ENCODE measurements around the gene PML. TPM values are rescaled to one million over a fixed set of nuclear protein-coding genes. Genes with fewer than 3 reads are reported as not detected.

Gene PML
- total RNA-seq, 1 donor from 2014 or later = 15.3 TPM

GRCh38 chr15:73962433-73962832 is 32.1 kb upstream of the PML start:
- H3K27me3 Mint-ChIP-seq (ENCODE audit: insufficient read depth, low read depth) = peaks cover 10% of the 10 kb centered on the region
- no peak overlapping the region for H3K9ac ChIP-seq
- no peak overlapping the region for H2AFZ ChIP-seq (replicated peaks)
- no peak for TF ChIP-seq CTCF (IDR thresholded peaks at IDR 0.05)
- TF ChIP-seq EZH2phosphoT487 (IDR thresholded peaks at IDR 0.05) = no peak
- TF ChIP-seq EZH2 (IDR thresholded peaks at IDR 0.05) = no peak
- no peaks in the 10 kb centered on the region for H3K9me3 ChIP-seq (ENCODE audit: low read depth)
- H3K27ac ChIP-seq = no peak overlapping the region
- H3K4me2 ChIP-seq = no peak overlapping the region
- H3F3A ChIP-seq (ENCODE audit: low read depth) = peaks cover 7% of the 10 kb centered on the region
- H4K20me1 ChIP-seq (ENCODE audit: low read depth) = no peaks in the 10 kb centered on the region
- no peaks in the 10 kb centered on the region for H3K27me3 ChIP-seq
- H3K4me3 ChIP-seq = no peak overlapping the region
- H3K9me3 Mint-ChIP-seq = no peaks in the 10 kb centered on the region
- no peaks in the 10 kb centered on the region for H3K36me3 Mint-ChIP-seq
- peaks cover 19% of the 10 kb centered on the region for H3K4me1 Mint-ChIP-seq
- H3K79me2 ChIP-seq (ENCODE audit: low read depth) = no peaks in the 10 kb centered on the region
- no peak overlapping the region for H3K27ac Mint-ChIP-seq
- peaks cover 7% of the 10 kb centered on the region for H3K4me1 ChIP-seq
- DNase-seq (ENCODE audit: low spot score) = no peak
- H3K36me3 ChIP-seq = no peaks in the 10 kb centered on the region
- H3K4me3 Mint-ChIP-seq = no peak overlapping the region

DNA sequence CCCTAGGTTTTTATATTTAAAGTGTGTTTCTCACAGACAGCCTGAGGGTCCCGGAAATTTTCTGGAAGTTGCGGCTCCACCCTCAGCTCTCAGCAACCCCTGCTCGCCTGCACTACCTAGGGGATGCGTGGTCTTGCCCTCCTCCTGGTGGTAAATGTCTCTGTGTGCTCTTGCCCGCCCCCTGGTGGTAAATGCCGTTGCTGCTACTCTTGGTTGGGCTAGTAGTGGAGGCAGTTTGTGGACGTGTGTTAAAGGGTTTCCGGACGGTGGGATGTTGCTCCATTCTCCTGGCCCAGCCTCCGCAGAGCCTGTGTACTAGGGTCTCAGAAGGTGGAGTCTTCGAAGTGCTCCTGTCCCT is 29.8 kb upstream of the PML start:
- Histone ChIP-seq H3K4me1 (peaks cover 7% of the 10 kb centered on the region), H3K4me2 (peak overlapping the region; percentile 57), H3F3A (ENCODE audit: low read depth) (peaks cover 7% of the 10 kb centered on the region), H3K9me3 (ENCODE audit: low read depth) (no peaks in the 10 kb centered on the region), H3K4me3 (no peak overlapping the region), H2AFZ (replicated peaks) (peak overlapping the region; percentile 78), H3K27me3 (no peaks in the 10 kb centered on the region), H3K79me2 (ENCODE audit: low read depth) (no peaks in the 10 kb centered on the region), H3K27ac (no peak overlapping the region), H3K9ac (no peak overlapping the region), H4K20me1 (ENCODE audit: low read depth) (no peaks in the 10 kb centered on the region), H3K36me3 (no peaks in the 10 kb centered on the region)
- Mint-ChIP-seq H3K27ac (peak overlapping the region; percentile 36), H3K36me3 (no peaks in the 10 kb centered on the region), H3K9me3 (no peaks in the 10 kb centered on the region), H3K4me1 (peaks cover 19% of the 10 kb centered on the region), H3K27me3 (ENCODE audit: insufficient read depth, low read depth) (peaks cover 9% of the 10 kb centered on the region), H3K4me3 (no peak overlapping the region)
- TF ChIP-seq EZH2 (IDR thresholded peaks at IDR 0.05) (no peak), CTCF (IDR thresholded peaks at IDR 0.05) (peak; percentile 98)
- DNase-seq (ENCODE audit: low spot score) = peak; percentile 85

DNA sequence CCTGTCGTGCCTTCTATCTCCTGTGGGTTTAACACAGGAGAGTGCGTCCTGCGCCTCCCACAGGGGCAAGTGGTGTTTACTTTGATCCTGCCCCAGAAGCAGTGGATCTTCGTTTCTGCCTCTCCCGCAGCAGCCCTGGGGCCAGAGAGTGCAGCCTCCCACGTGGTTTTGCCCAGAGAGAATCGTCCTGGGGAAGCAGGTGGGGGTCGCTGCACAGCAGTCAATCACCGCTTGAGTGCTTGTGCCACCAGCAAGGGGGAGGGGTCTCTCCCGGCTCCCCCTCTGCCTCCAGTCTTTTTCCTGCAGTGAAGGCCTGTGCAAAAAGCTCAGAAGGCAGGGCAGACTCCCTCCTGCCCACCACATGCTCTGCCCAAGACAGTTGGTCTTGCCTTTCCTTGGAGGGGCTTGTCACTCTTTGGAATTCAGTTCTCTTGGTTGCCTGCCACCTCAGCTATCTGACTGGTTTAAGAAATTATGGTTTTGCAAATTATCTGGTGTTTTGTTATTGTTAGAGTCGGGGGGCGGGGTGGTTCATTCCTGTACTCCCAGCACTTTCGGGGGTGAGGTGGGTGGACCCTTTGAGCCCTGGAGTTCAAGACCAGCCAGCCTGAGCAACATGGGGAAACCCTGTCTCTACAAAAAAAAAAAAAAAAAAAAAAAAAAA is 29.3 kb upstream of the PML start:
- Histone ChIP-seq H3F3A (ENCODE audit: low read depth) (peaks cover 7% of the 10 kb centered on the region), H3K4me3 (no peak overlapping the region), H3K4me2 (peak overlapping the region; percentile 57), H3K4me1 (peaks cover 7% of the 10 kb centered on the region), H2AFZ (replicated peaks) (peak overlapping the region; percentile 78), H4K20me1 (ENCODE audit: low read depth) (no peaks in the 10 kb centered on the region), H3K36me3 (no peaks in the 10 kb centered on the region), H3K9me3 (ENCODE audit: low read depth) (no peaks in the 10 kb centered on the region), H3K9ac (no peak overlapping the region), H3K79me2 (ENCODE audit: low read depth) (no peaks in the 10 kb centered on the region), H3K27me3 (no peaks in the 10 kb centered on the region), H3K27ac (no peak overlapping the region)
- peaks cover 19% of the 10 kb centered on the region for H3K4me1 Mint-ChIP-seq
- no peaks in the 10 kb centered on the region for H3K9me3 Mint-ChIP-seq
- no peak overlapping the region for H3K27ac Mint-ChIP-seq
- peak; percentile 56 for DNase-seq (ENCODE audit: low spot score)
- H3K36me3 Mint-ChIP-seq = no peaks in the 10 kb centered on the region
- H3K27me3 Mint-ChIP-seq (ENCODE audit: insufficient read depth, low read depth) = peaks cover 9% of the 10 kb centered on the region
- no peak overlapping the region for H3K4me3 Mint-ChIP-seq
- no peak for TF ChIP-seq CTCF (IDR thresholded peaks at IDR 0.05)
- TF ChIP-seq EZH2 (IDR thresholded peaks at IDR 0.05) = no peak
- TF ChIP-seq EZH2phosphoT487 (IDR thresholded peaks at IDR 0.05) = no peak

All from neural progenitor cell (in vitro differentiated cells).